Measurements from ENCODE around the gene KHSRP. TPM values are rescaled to one million over a fixed set of nuclear protein-coding genes. Genes with fewer than 3 reads are reported as not detected.

Gene KHSRP
- total and polyA plus RNA-seq, 2 of the 13 experiments (the other 11 are each of a cell fraction or from before 2014, with no cell fraction given), result 72.1 to 129 TPM

DNA sequence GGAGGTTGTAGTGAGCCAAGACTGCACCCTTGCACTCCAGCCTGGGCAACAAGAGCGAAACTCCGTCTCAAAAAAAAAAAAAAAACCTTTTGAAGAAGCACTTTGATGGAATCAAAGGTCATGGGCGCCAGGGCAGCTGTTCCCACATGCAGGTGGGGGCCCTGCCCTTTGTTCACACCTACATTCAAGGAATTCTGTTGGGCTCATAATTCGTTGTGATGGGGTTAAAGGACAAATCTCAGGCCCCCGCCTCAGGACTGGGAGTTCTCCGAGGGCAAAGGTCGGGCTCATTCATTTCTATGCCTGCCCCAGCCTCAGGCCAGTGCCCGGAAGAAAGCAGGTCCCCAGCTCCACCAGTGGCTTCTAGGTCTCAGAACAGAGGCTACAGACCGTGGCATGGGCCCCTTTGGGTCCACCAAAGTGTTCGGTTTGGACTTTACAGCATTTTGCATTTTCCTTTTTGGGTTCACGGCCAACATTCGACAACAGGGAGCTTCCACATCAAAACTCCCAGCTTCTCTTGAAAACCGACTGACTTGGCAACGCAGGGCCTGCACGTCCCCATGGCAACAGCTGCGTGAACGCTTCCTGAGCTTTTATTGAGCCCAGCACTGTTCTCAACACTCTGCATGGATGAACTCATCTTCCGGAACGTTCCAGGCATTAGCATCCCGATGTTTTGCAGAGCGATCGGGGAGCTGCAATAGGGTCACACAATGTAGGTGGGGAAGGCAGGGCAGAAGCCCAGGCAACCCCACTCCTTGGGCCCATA, 21.6 kb downstream of the KHSRP start (continued):
- TF ChIP-seq PRPF4 (IDR thresholded peaks at IDR 0.05; ENCODE audit: low read depth, low read length, poor library complexity, severe bottlenecking) (no peak), GABPA (IDR thresholded peaks at IDR 0.05; ENCODE audit: low read depth, low read length) (no peak), GABPA (CRISPR knock-in tag; IDR thresholded peaks at IDR 0.05; ENCODE audit: low read depth) (no peak), ETV5 (CRISPR knock-in tag; IDR thresholded peaks at IDR 0.05; ENCODE audit: borderline replicate concordance) (0 out of 2 replicates have a peak, but pooled peaks have one; percentile 11), EEA1 (CRISPR knock-in tag; IDR thresholded peaks at IDR 0.05; ENCODE audit: borderline replicate concordance) (no peak), ZNF136 (CRISPR knock-in tag; IDR thresholded peaks at IDR 0.05; ENCODE audit: low read depth) (no peak), SOX5 (CRISPR knock-in tag; IDR thresholded peaks at IDR 0.05; ENCODE audit: borderline replicate concordance) (peak; percentile 50; the same call in 1 of the 2 replicates), ZNF709 (CRISPR knock-in tag; IDR thresholded peaks at IDR 0.05) (0 out of 2 replicates have a peak, but pooled peaks have one; percentile 42), MTA1 (CRISPR knock-in tag; IDR thresholded peaks at IDR 0.05; ENCODE audit: borderline replicate concordance) (peak; percentile 58; the same call in 1 of the 2 replicates), HCFC1 (IDR thresholded peaks at IDR 0.05; ENCODE audit: low read depth, low read length) (no peak), RBFOX2 (IDR thresholded peaks at IDR 0.05; ENCODE audit: low read depth, low read length) (no peak), ZNF138 (CRISPR knock-in tag; IDR thresholded peaks at IDR 0.05; ENCODE audit: low read depth) (no peak), ZFYVE20 (CRISPR knock-in tag; IDR thresholded peaks at IDR 0.05; ENCODE audit: borderline replicate concordance, low read depth) (no peak), SOX6 (IDR thresholded peaks at IDR 0.05) (no peak), SOX6 (CRISPR knock-in tag; IDR thresholded peaks at IDR 0.05) (peak; percentile 75), ARNTL (CRISPR knock-in tag; IDR thresholded peaks at IDR 0.05) (no peak), RBM22 (optimal IDR thresholded peaks at IDR 0.05; ENCODE audit: low read length) (no peak), JUN (CRISPR knock-in tag; IDR thresholded peaks at IDR 0.05) (no peak), ZNF251 (CRISPR knock-in tag; IDR thresholded peaks at IDR 0.05) (no peak), ZNF501 (CRISPR knock-in tag; IDR thresholded peaks at IDR 0.05) (peak; percentile 41; the same call in 1 of the 2 replicates), YY1 (IDR thresholded peaks at IDR 0.05; ENCODE audit: insufficient read depth, insufficient replicate concordance, low read depth, low read length) (no peak)
- TF ChIP-seq, protein P1, sequence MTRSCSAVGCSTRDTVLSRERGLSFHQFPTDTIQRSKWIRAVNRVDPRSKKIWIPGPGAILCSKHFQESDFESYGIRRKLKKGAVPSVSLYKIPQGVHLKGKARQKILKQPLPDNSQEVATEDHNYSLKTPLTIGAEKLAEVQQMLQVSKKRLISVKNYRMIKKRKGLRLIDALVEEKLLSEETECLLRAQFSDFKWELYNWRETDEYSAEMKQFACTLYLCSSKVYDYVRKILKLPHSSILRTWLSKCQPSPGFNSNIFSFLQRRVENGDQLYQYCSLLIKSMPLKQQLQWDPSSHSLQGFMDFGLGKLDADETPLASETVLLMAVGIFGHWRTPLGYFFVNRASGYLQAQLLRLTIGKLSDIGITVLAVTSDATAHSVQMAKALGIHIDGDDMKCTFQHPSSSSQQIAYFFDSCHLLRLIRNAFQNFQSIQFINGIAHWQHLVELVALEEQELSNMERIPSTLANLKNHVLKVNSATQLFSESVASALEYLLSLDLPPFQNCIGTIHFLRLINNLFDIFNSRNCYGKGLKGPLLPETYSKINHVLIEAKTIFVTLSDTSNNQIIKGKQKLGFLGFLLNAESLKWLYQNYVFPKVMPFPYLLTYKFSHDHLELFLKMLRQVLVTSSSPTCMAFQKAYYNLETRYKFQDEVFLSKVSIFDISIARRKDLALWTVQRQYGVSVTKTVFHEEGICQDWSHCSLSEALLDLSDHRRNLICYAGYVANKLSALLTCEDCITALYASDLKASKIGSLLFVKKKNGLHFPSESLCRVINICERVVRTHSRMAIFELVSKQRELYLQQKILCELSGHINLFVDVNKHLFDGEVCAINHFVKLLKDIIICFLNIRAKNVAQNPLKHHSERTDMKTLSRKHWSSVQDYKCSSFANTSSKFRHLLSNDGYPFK (CRISPR knock-in tag; IDR thresholded peaks at IDR 0.05; ENCODE audit: borderline replicate concordance), result 0 out of 2 replicates have a peak, but pooled peaks have one; percentile 40
- TF ChIP-seq, protein P2, sequence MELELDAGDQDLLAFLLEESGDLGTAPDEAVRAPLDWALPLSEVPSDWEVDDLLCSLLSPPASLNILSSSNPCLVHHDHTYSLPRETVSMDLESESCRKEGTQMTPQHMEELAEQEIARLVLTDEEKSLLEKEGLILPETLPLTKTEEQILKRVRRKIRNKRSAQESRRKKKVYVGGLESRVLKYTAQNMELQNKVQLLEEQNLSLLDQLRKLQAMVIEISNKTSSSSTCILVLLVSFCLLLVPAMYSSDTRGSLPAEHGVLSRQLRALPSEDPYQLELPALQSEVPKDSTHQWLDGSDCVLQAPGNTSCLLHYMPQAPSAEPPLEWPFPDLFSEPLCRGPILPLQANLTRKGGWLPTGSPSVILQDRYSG (CRISPR knock-in tag; IDR thresholded peaks at IDR 0.05), result no peak
- TF ChIP-seq, protein P3, sequence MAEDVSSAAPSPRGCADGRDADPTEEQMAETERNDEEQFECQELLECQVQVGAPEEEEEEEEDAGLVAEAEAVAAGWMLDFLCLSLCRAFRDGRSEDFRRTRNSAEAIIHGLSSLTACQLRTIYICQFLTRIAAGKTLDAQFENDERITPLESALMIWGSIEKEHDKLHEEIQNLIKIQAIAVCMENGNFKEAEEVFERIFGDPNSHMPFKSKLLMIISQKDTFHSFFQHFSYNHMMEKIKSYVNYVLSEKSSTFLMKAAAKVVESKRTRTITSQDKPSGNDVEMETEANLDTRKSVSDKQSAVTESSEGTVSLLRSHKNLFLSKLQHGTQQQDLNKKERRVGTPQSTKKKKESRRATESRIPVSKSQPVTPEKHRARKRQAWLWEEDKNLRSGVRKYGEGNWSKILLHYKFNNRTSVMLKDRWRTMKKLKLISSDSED (CRISPR knock-in tag; IDR thresholded peaks at IDR 0.05), result 0 out of 2 replicates have a peak, but pooled peaks have one; percentile 44
- TF ChIP-seq, protein P4, sequence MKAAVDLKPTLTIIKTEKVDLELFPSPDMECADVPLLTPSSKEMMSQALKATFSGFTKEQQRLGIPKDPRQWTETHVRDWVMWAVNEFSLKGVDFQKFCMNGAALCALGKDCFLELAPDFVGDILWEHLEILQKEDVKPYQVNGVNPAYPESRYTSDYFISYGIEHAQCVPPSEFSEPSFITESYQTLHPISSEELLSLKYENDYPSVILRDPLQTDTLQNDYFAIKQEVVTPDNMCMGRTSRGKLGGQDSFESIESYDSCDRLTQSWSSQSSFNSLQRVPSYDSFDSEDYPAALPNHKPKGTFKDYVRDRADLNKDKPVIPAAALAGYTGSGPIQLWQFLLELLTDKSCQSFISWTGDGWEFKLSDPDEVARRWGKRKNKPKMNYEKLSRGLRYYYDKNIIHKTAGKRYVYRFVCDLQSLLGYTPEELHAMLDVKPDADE (CRISPR knock-in tag; IDR thresholded peaks at IDR 0.05), result no peak
